DOHH2 (cell line): ENCODE data around the gene TTC34.

Source experiments
- H3F3A ChIP-seq: fragments of 200-600 bp; sonication (generic), shearing (Covaris generic); 2 replicates; pipeline ENCODE4 v1.6.0; 2016; ENCODE audit warnings: antibody characterized with exemption, mild to moderate bottlenecking; ENCODE audit not compliant: control insufficient read depth, insufficient read depth
- H3K27ac ChIP-seq: fragments of 200-600 bp; sonication (generic); 2 replicates; pipeline ENCODE4 v1.5.1; 2014; ENCODE audit warnings: low read depth, mild to moderate bottlenecking, low read length, moderate library complexity
- H3K27me3 ChIP-seq: fragments of 200-600 bp; sonication (generic); 2 replicates; pipeline ENCODE4 v1.6.1; 2014; ENCODE audit warnings: mild to moderate bottlenecking, low read length, mixed read lengths; ENCODE audit not compliant: control insufficient read depth
- H3K36me3 ChIP-seq: fragments of 200-600 bp; sonication (generic); 2 replicates; pipeline ENCODE4 v1.6.1; 2014; ENCODE audit warnings: mild to moderate bottlenecking, low read length, moderate library complexity, mixed read lengths; ENCODE audit not compliant: control insufficient read depth
- H3K4me1 ChIP-seq: fragments of 200-600 bp; sonication (generic); 2 replicates; pipeline ENCODE4 v1.6.1; 2014; ENCODE audit warnings: mild to moderate bottlenecking, low read length, mixed read lengths; ENCODE audit not compliant: control insufficient read depth
- H3K4me2 ChIP-seq: fragments of 200-600 bp; sonication (generic); 2 replicates; pipeline ENCODE4 v1.6.0; 2014; ENCODE audit warnings: mild to moderate bottlenecking, low read length, moderate library complexity
- H3K4me3 ChIP-seq: fragments of 200-600 bp; sonication (generic); 2 replicates; pipeline ENCODE4 v1.5.1; 2014; ENCODE audit warnings: mild to moderate bottlenecking, low read length, mixed read lengths
- H3K79me2 ChIP-seq: fragments of 200-600 bp; sonication (generic); 2 replicates; pipeline ENCODE4 v1.6.1; 2014; ENCODE audit warnings: mild to moderate bottlenecking, low read length, mixed read lengths; ENCODE audit not compliant: control insufficient read depth
- H3K9me2 ChIP-seq: fragments of 200-600 bp; sonication (generic); replicated peaks from 2 replicates; pipeline ENCODE4 v1.6.1; 2014; ENCODE audit warnings: mild to moderate bottlenecking, low read length, mixed read lengths; ENCODE audit not compliant: control insufficient read depth
- H3K9me3 ChIP-seq: fragments of 200-600 bp; sonication (generic); 2 replicates; pipeline ENCODE4 v1.6.1; 2014; ENCODE audit warnings: antibody characterized with exemption, low read length, mixed read lengths; ENCODE audit not compliant: control insufficient read depth, insufficient read depth
- H4K20me1 ChIP-seq: fragments of 200-600 bp; sonication (generic); 2 replicates; pipeline ENCODE4 v1.6.0; 2014; ENCODE audit warnings: low read depth, mild to moderate bottlenecking, antibody characterized with exemption, low read length, moderate library complexity; ENCODE audit not compliant: control insufficient read depth, insufficient read depth
- CTCF ChIP-seq: fragments of 200-600 bp; sonication (generic); IDR thresholded peaks from one replicate; pipeline ENCODE4 v1.5.1; 2014; ENCODE audit warnings: antibody characterized with exemption, mild to moderate bottlenecking, low read depth, low read length; ENCODE audit not compliant: poor library complexity, severe bottlenecking
- EZH2phosphoT487 ChIP-seq: fragments of 200-600 bp; sonication (generic); IDR thresholded peaks from 2 replicates; pipeline ENCODE4 v1.6.1; 2017; ENCODE audit warnings: borderline replicate concordance, mild to moderate bottlenecking, antibody characterized with exemption, low read length, moderate library complexity, mixed read lengths

The TTC34 gene

GRCh38 chr1:2590233-2591141 is 211.0 kb downstream of the TTC34 start:
- H3K4me2 ChIP-seq, result no peak overlapping the region
- no peak overlapping the region for H3K4me3 ChIP-seq
- H3K79me2 ChIP-seq, result no peaks in the 10 kb centered on the region
- peaks cover 8% of the 10 kb centered on the region for H3K4me1 ChIP-seq
- H3K9me3 ChIP-seq, result no peaks in the 10 kb centered on the region
- no peak overlapping the region for H3K27ac ChIP-seq
- no peaks in the 10 kb centered on the region for H4K20me1 ChIP-seq
- TF ChIP-seq EZH2phosphoT487 (no peak), CTCF (no peak)
- H3K27me3 ChIP-seq, result no peaks in the 10 kb centered on the region
- peaks cover 3% of the 10 kb centered on the region; the same call in 1 of the 2 replicates for H3K36me3 ChIP-seq
- H3K9me2 ChIP-seq, result no peaks in the 10 kb centered on the region
- H3F3A ChIP-seq, result no peaks in the 10 kb centered on the region

GRCh38 chr1:2589431-2590232 is 211.9 kb downstream of the TTC34 start:
- no peaks in the 10 kb centered on the region for H3K27me3 ChIP-seq
- H3K4me2 ChIP-seq, result no peak overlapping the region
- H3K27ac ChIP-seq, result no peak overlapping the region
- H3F3A ChIP-seq, result peaks cover 4% of the 10 kb centered on the region
- no peaks in the 10 kb centered on the region for H3K9me2 ChIP-seq
- peaks cover 15% of the 10 kb centered on the region for H3K4me1 ChIP-seq
- no peaks in the 10 kb centered on the region for H3K9me3 ChIP-seq
- H3K36me3 ChIP-seq, result peaks cover 7% of the 10 kb centered on the region
- TF ChIP-seq CTCF (no peak), EZH2phosphoT487 (no peak)
- H3K4me3 ChIP-seq, result no peak overlapping the region
- no peaks in the 10 kb centered on the region for H4K20me1 ChIP-seq
- H3K79me2 ChIP-seq, result no peaks in the 10 kb centered on the region

- no peaks in the 10 kb centered on the region for H3K9me3 ChIP-seq
- no peak overlapping the region for H3K27ac ChIP-seq
- H3K4me1 ChIP-seq, result peaks cover 23% of the 10 kb centered on the region
- no peak overlapping the region for H3K4me3 ChIP-seq
- H4K20me1 ChIP-seq, result no peaks in the 10 kb centered on the region
- peaks cover 14% of the 10 kb centered on the region for H3K36me3 ChIP-seq
- TF ChIP-seq EZH2phosphoT487 (no peak), CTCF (no peak)
- peaks cover 8% of the 10 kb centered on the region for H3F3A ChIP-seq
- H3K27me3 ChIP-seq, result no peaks in the 10 kb centered on the region
- no peak overlapping the region for H3K4me2 ChIP-seq
- H3K9me2 ChIP-seq, result no peaks in the 10 kb centered on the region
- no peaks in the 10 kb centered on the region for H3K79me2 ChIP-seq
Measured at GRCh38 chr1:2588661-2589430, 212.6 kb downstream of the TTC34 start.
